ENCODE data around the gene DST.

DNA sequence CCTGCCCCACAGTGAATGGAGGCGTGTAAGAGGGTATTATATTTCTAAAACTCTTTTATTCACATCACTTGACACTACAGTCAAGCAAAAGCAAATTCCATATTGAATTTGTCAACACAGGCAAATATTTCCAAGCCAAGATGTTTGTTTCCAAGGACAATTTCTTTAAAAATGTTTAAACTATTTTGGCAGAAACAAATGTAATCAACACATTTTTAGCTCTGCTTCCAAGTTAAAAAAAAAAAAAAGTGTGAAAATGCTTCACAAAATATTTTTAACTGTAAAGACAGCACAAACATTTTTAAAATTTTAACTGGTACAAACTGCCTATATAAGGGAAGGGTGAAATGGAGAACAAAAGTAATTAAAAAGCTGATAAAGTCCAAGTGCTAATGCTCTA lies 44.9 kb upstream of the DST start:
- TF ChIP-seq, protein P1, sequence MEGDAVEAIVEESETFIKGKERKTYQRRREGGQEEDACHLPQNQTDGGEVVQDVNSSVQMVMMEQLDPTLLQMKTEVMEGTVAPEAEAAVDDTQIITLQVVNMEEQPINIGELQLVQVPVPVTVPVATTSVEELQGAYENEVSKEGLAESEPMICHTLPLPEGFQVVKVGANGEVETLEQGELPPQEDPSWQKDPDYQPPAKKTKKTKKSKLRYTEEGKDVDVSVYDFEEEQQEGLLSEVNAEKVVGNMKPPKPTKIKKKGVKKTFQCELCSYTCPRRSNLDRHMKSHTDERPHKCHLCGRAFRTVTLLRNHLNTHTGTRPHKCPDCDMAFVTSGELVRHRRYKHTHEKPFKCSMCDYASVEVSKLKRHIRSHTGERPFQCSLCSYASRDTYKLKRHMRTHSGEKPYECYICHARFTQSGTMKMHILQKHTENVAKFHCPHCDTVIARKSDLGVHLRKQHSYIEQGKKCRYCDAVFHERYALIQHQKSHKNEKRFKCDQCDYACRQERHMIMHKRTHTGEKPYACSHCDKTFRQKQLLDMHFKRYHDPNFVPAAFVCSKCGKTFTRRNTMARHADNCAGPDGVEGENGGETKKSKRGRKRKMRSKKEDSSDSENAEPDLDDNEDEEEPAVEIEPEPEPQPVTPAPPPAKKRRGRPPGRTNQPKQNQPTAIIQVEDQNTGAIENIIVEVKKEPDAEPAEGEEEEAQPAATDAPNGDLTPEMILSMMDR (conservative IDR thresholded peaks at IDR 0.05; ENCODE audit: low read length) = no peak
- no peak for TF ChIP-seq EZH2phosphoT487 (IDR thresholded peaks at IDR 0.05; ENCODE audit: borderline replicate concordance)

Data from Loucy (cell line).